ENCODE measurements around the gene ACER3.
"Not testable (repeated sequence)": the region's sequence is repeated elsewhere in the genome, so short reads cannot be mapped to it uniquely, and the experiment has no call there.

The ACER3 gene

DNA sequence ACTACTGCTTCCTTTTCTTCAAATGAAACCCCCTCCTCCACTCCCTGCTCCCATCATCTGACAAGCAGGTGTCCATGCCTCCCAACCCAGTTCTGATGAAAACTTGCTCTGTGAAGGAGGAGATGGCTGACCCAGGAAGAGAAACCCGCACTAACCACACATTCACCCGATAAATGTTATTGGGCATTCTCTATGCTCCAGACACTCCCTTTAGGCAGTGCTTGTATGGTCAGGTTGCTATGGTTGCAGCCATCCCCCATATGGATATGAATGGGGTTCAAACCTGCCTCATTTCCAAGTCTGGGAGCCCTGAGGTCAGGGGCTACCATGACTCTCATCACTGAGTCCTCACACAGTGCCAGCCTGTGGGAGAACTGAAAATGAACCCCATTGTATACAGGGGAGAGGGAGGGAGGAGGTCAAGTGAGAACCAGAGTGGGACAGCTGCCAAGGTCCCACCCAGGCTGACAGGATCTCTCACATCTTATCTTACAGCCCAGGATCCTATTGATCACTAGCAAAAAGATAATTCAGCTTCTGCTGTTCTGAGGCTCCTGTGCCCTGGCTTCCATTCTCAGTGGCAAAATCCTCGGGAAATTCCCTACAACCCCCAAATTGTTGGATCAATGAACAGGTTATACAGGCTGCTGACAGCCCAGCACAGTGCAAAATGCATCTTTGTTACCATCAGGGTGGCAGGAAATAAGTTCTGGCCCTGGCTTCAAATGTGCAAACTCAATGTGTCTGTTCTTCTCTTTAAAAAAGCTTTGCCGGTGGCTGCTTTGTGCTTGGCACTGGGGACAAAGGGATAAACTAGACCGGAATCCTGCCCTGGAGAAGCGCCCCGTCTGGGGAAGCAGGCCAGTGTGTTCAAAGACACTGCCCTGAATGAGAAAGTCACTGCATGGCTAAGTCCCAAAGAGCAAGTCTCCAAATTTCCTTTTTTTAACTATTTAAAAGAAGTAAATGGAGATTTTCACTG, 22.7 kb upstream of the ACER3 start:
- no peak for DNase-seq

DNA sequence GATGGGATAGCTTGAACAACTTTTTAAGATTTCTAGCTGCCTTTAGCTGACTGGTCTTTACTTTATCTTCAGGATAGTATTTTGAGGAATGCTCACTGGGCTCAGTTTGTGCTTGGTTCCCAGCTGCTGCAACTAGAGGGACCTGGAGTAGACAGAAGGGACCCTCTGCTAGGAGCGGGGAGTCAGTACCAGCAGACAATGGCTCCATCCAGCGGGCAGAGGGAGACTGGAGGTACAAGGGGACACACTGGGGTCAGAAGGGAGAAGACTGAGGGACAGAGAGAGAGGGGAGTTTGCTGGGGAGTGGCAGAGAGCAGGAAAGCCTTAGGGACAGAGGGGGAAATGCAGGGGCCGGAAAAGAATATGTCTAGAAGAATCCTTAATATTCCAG, 22.0 kb upstream of the ACER3 start:
- no peak for DNase-seq

DNA sequence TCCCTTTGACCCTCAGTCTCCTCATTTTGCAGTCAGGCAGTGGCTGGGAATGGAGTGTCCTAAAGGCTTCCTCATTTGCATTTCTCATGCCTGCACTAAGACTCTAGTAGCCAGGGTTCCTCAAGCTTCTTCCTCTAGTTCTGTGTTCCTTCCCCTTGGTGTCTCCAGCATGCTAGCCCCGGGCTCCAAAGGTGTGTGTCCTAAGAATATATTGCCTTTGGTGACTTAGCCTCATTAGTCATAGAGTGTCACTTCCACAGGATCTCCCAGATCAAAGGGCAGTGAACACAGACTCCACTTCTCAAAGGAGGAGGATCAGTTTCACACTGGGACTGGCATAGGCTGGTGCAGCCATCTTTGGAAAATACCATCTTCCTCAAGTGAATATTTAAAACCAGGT, 21.4 kb upstream of the ACER3 start:
- DNase-seq, result no peak

DNA sequence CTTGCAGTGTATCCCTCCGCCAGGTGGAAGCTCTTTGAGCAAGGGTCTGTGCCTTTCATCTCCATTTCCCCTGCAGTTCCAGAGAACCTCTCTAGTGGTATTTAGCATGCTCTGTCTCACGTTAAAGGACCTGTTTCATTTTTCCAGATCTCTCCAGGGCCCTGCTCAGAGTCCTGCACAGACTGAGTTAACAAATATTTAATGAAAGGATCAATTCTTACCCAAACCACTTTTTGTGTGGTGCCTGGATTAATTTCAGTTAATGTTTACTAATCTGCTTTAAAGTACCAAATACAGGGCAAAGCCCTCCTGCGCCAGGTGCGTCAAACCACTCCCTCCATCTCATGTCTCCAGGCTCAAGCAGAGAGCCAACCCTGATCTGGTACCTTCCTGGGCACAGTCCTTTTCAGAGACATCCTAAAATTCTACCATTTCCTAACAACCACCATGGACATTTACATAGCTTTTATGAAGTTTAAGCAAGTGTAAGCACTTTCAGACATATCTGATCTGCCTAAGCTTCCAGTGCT, 18.7 kb upstream of the ACER3 start:
- no peak for DNase-seq

DNA sequence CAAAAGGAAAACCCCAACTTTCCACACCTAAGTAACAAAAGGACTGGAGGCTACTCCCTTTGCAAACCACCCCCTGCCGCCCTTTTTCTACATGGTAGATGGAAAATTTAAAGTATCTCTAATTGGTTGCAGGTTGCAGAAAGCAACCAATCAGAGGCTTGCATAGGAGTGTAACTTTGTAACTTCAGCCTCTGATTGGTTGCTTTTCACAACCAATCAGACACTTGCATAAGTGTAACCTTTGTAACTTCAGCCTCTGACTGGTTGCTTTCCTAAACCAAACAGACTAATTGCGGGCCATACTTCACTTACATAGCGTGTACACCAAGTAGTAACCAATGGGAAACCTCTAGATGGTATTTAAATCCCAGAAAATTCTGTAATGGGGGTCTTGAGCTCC, 16.8 kb upstream of the ACER3 start:
- DNase-seq, result no peak

DNA sequence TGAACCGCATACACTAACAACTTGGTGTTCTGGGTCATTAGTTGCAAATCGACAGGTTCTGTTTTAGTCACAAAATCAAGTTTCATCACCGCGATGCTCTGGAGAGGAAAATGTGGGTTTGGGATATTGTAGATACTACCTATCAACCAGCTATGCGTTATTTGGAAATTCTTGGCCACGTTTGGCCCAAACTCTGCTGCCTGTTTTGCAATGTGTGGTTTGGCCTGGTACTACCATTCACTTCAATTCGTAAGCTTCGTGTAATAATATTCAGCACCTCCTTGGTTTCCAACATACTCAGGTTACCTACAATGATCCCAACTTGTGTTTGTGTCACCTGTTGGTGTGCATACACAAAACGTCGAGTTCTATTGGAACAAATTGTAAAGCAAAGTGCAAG, 16.2 kb upstream of the ACER3 start:
- no peak for DNase-seq

DNA sequence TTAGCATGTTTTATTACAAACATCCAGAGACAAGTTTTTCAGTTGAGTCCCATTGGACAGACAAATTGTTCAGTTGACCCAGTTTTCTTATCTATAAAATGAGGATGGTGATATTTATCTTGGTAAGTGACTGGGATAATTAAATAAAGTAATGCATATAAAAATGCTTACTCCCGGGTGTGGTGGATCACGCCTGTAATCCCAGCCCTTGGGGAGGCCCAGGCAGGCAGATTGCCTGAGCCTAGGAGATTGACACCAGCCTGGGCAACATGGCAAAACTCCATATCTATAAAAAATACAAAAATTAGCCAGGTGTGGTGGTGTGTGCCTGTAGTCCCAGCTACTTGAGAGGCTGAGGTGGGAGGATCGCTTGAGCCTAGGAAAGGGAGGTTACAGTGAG, 15.6 kb upstream of the ACER3 start:
- DNase-seq, result no peak

DNA sequence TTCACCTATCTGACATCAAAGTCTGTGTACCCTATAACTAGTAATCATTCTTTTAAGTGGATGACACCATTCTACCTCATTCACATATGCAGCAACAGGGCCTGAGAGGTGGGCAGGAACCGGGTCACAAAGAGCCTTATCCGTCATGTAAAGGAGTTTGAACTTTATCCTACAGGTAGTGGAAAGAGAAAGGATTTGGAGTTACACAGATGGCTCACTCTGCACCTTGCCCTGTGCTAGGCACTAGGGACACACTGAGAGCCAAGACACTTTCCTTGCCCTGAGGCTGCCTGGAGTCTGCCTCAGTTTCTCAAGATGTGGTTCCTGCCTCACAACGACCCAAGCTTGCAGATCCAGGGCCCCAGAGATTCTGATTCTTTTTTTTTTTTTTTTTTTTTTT, 14.3 kb upstream of the ACER3 start:
- no peak for DNase-seq

DNA sequence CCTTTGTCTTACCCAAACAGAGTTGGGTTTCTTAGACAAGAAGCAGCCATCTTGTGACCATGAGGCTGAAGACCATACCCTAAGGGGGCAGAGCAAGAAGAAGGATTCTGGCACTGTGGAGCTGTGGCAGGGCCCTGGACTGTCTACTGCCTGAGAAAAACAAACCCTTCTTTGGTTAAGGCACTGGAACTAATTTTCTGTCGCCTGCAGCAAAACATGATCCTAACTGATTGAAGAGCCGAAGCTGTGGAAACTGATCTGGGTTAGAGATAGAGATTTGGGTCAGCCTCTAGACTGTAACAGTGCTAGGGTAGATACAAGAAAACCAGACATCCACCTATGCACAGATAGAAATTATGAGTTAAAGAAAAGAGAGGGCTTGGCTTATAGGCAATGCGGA, 11.3 kb upstream of the ACER3 start:
- no peak for DNase-seq

DNA sequence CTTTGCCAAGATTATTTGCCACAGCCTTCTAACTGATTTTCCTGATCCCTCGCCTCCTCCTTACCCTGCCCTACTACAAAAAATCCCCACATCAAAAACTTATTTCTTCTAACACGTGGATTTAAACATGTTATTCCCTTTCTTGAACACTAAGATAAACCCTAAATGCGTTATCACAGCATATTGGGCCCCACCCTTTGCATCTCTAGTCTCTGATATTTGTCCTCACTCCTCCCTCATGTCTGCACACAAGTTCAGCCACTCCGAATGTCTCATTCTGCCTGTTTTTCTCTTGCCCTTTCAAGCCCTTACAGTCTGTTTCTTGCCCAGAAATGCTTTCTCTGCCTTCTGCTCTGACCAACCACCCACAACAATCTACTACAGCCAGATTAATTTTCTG, 10.6 kb upstream of the ACER3 start:
- no peak for DNase-seq

DNA sequence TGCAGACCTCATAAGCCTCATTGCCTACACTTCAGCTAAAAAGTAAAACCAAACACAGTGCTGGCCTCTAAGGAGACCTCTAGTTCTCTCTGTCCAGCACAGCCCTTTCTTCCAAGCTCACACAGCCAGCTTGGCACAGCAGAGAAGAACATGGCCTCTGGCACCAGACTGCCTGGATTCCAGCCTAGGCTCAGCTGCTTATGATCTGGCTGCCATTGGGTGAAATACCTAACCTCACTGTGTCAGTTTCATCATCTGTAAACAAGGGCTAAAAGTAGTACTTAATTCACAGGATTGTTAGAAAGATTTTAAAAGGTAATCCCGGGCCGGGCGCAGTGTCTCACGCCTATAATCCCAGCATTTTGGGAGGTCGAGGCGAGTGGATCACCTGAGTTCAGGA, 9.9 kb upstream of the ACER3 start:
- DNase-seq, result peak in 1 of 2 experiments; percentile 40

DNA sequence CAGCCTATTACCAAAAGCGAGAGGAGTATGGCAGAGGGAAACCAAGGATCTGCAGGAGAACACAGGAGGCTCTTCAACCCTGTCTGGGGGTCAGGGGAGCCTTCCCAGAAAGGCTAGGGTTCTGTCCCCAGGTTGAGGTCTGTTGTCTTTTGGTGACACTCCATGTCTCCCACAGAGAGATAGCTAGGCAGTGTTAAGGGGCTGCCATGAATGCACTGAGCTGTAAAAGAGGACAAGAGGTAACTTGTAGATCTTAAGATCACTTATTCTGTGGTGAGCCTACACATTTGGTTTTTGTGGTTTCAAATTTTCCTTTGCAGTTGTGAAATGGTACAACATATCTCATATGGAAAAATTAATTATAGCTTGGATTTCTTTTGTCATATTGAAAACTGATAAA, 6.0 kb upstream of the ACER3 start:
- DNase-seq, result no peak

DNA sequence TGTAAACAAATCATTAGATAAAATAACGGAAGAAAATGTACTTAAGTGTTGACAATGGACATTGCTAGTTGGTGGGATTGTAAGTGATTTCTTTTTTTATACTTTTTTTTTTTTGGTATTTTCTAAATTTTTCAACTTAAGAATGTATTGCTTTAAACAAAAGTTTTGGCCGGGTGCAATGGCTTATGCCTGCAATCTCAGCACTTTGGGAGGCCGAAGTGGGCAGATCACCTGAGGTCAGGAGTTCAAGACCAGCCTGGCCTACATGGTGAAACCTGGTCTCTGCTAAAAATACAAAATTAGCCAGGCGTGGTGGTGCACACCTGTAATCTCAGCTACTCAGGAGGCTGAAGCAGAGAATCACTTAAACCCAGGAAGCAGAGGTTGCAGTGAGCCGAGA, 5.0 kb upstream of the ACER3 start:
- DNase-seq, result not testable (repeated sequence)

DNA sequence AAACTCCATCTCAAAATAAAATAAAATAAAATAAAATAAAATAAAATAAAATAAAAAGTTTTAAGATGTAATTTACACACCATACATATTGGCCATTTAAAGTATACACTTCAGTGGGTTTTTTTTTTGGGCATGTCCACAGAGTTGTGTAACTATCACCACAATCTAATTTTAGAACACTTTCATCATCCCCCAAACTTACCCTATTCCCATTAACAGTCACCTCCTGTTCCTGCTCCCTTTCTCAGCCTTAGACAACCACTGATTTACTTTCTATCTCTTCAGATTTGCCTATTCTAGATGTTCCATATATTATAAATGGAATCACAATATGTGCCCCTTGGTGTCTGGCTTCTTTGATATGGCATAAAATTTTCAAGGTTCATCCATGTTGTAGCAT, 4.6 kb upstream of the ACER3 start:
- no peak for DNase-seq

DNA sequence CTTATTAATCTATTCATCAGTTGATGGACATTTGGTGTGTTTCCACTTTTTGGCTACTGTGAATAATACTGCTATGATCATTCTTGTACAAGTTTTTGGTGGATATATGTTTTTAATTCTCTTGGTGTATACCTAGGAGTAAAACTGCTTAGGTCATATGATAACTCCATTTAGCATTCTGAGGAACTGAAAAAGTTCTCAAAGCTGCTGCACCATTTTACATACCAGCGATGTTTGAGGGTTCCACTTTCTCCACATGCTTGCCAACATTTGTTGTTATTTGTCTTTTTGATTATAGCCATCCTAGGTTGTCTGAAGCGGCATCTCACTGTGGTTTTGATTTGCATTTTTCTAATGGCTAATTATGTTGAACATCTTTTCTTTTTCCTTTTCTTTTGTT, 4.1 kb upstream of the ACER3 start:
- no peak for DNase-seq

DNA sequence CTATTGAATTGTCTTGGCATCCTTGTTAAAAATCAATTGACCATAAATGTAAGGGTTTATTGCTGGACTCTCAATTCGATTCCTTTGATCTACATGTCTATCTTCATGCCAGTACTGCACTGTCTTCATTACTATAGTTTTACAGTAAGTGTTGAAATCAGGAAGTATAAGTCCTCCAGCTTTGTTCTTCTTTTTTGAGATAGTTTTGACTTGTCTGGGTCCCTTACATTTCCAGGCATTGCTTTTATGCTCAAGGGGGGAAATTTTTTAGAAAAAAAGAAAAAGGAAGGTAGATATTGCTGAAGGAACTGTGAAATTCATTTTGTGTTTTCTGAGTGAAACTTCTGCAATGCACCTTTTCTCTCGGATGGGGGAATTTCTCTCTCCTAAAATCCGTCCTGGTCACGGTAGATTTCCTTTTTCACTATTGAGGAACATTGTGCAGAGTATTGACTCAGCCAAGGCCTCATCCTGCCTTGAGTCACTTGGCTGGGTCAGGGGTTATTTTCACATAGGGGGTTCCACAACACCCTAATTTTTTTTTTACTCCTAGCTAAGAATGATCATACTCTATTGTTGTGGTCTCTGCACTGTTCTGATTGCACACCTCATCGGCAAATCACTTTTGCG, 2.8 kb upstream of the ACER3 start:
- DNase-seq, result no peak

DNA sequence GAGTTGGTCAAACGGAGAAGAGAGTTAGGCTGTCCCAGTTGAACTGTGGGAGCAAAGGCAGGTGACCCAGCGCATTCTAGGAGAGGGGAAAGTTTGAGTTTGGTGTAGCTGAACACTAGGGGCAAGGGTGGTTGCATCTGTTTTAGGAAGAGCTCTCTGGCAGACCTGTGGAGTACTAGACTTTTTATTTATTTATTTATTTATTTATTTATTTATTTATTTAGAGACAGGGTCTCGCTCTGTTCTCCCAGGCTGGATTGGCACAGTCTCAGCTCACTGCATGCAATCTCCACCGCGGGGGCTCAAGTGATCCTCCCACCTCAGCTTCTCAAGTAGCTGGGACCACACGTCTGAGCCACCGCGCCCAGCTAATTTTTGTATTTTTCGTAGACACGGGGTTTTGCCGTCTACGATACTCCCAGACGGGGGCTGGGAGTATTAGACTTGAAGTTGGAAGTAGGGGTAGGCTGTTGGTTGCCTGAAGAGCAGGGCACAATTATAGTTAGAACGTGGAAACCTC, 950 bp upstream of the ACER3 start:
- no peak for DNase-seq

DNA sequence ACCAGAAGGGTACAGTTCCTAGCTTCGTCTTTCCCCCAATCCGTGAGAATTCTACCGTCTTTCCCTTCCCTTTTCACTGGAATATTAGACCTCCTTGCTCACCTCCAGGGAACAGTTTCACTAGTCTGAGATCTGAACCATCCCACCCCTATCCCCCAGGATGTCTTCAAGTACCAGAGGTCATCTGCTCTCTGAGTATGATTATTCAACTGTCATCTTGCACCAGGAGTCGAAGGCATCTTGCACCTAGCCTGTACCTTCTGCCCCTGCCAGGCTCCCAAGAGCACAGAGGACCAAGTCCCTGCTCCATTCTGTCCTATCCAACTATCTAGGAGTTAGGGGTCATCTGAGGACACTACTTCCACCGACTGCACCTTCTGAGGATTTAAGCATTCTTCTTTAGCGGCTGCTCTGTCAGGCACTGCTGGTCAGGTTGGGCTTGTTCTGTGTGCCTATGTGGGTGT, 804 bp downstream of the ACER3 start:
- DNase-seq, result no peak

DNA sequence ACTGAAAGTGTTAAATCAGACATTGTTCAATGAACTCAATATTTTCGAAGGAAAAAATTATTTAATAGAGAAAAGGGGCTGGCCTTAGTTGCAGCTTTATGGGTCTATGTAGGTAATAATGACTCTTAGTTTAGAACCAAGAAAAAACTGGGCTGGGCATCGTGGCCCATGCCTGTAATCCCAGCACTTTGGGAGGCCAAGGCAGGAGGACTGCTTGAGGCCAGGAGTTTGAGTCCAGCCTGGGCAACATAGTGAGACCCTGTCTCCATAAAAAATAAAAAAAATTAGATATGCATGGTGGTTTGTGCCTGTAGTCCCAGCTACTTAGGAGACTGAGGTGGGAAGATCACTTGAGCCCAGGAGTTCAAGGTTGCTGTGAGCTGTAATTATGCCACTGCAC, 2.1 kb downstream of the ACER3 start:
- DNase-seq, result not testable (repeated sequence)

DNA sequence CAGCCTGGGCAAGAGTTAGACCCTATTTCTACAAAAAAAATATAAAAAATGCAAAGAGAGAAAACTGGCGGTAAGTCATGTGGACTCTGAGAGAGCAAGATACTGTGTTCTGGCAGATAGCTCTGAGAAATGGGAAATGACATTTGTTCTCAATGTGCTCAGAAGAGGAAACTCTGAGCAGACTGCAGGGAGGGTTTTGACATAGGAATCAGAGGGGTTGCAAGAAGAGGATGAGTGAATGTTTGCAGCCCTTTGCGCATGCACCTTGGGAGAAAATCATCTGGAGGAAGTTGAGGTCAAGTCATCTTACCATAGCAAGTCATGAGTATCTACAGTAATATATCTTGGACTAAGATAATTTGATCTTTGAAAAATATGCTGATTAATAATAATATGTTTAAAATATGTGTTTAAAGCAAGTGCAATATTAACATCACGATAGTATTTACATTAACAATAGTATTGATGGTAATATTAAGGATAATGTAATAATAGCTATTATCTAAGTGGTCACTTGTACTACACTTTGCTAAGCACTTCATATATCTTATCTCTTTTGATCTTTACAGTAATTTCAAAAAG, 2.6 kb downstream of the ACER3 start:
- DNase-seq, result no peak

DNA sequence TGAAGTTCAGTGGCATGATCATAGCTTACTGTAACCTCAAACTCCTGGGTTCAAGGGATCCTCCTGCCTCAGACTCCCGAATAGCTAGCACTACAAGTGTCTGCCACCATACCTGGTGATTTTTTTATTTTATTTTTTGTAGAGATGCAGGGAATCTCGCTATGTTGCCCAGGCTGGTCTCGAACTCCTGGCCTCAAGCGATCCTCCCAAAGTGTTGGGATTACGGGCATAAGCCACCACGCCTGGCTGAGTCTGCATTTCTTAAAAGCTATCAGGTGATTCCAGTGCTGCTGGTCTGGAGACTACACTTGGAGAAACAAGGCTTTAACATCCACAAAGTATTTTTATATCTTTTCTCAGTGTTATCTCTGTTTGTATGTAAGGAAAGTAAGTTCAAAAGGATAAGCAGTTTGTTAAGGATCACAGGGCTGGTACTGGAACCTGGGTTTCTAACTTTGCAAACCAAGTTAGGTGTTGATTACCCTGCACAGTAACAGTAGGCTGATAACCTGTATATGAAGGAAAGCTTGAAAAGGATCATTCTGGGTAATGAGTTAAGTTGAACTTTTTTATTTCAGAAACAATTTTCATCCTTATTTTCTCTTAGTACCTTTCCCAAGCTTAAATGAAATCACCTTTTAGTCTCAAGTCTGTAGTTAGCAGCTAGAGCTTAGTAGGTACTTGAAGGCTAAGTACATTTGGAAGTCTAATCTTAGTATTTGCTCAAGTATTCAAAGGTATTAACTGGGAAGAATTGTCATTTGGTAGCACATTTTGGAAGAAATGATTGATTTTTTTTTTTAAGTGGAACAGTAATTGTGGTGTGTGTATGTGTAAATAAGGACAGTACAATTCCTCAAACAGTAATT, 12.5 kb downstream of the ACER3 start:
- DNase-seq, result no peak

DNA sequence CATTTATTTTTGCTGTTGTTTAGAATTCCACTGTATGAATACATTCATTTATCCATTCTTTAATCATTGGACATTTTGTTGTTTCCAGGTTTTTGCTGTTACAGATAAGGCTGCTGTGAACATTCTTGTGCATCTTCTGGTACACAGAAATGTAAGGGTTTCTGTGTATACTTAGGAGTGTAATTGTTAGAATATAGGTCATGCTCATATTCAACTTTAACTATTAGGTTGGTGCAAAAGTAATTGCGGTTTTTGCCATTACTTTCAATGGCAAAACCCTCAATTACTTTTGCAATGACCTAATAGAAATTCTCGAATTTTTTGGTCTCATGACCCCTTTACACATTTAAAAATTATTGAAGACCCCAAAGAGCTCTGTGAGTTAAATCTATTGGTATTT, 17.3 kb downstream of the ACER3 start:
- no peak for DNase-seq

DNA sequence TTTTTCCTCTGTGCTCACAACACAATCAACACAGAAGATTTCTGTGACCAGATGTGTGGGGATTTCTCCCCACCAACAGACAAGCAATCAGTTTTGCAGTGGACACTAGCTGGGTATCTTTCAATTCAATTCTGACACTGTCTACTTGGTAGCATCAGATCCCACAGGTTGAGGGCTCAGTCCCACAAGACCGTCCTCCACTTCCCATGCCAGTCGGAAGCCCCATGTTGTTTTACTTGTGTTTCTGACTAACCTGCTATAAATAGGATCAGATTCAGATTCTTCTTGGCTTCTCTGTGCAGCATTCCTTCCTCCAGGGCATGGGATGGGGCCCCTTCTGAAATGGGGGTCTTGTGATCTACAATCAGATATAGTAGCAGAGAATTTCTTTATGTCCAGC, 19.6 kb downstream of the ACER3 start:
- DNase-seq, result no peak

Measured in cerebellar nuclear complex (tissue), 1 donor.